Esophagus (tissue), 2 donors: Measurements from ENCODE around the gene TRAPPC4. TPM values are rescaled to one million over a fixed set of nuclear protein-coding genes. Genes with fewer than 3 reads are reported as not detected.
A peak's percentile ranks its signal among the peaks of the same experiment; 100 is the strongest.
"Not testable (repeated sequence)": the region's sequence is repeated elsewhere in the genome, so short reads cannot be mapped to it uniquely, and the experiment has no call there.

ENCODE experiments used
- H3K27ac ChIP-seq, 2 donors: one replicate each; pipeline ENCODE4 v1.5.1; 2013; ENCODE audit warnings: low read depth in 2 of 2, mild to moderate bottlenecking in 2 of 2, inconsistent platforms in 1 of 2, low read length in 1 of 2, moderate library complexity in 1 of 2
- H3K27me3 ChIP-seq, 2 donors: one replicate each; pipeline ENCODE4 v1.6.1; 2013; ENCODE audit warnings: low read length in 2 of 2, control low read depth in 1 of 2, mild to moderate bottlenecking in 1 of 2; ENCODE audit not compliant: insufficient read depth in 2 of 2, control insufficient read depth in 1 of 2
- H3K36me3 ChIP-seq, 2 donors: one replicate each; pipeline ENCODE4 v1.6.1; 2013; ENCODE audit warnings: low read length in 1 of 2; ENCODE audit not compliant: control insufficient read depth in 2 of 2, insufficient read depth in 2 of 2
- H3K4me1 ChIP-seq, 2 donors: one replicate each; pipeline ENCODE4 v1.6.1; 2013; ENCODE audit warnings: low read length in 1 of 2; ENCODE audit not compliant: control insufficient read depth in 2 of 2, insufficient read depth in 2 of 2
- H3K4me3 ChIP-seq, 2 donors: one replicate each; pipeline ENCODE4 v1.5.1; 2013; ENCODE audit warnings: low read length in 2 of 2, mild to moderate bottlenecking in 2 of 2, low read depth in 1 of 2, moderate library complexity in 1 of 2
- H3K9me3 ChIP-seq, 2 donors: one replicate each; pipeline ENCODE4 v1.6.1; 2013; ENCODE audit warnings: mild to moderate bottlenecking in 2 of 2, low read depth in 1 of 2, low read length in 1 of 2, moderate library complexity in 1 of 2; ENCODE audit not compliant: control insufficient read depth in 2 of 2, insufficient read depth in 1 of 2
- WGBS, 2 donors: extraction: QIAGEN DNeasy Blood & Tissue Kit; methylation state at CpG; one replicate each; pipeline ENCODE4 v1.1.7; 2013; 5-methylcytosine and 5-hydroxymethylcytosine counted together
- polyA plus RNA-seq, 2 donors: library from polyadenylated mRNA; stranded (reverse); fragments of 200-250 nt; gene quantifications; one replicate each; pipeline ENCODE4 v1.2.3, GENCODE V29; 2013
- donor health status: healthy with polysubstance abuse.
- donor health status: Bipolar disorder and iron deficiency.

The TRAPPC4 gene
- polyA plus RNA-seq, 2 donors = 11.7 to 32.5 TPM

GRCh38 chr11:118988280-118988679 is 30.3 kb upstream of the TRAPPC4 start:
- H3K27ac ChIP-seq = peak overlapping the region; percentile 33 to 61

GRCh38 chr11:118991486-118992038 is 27.0 kb upstream of the TRAPPC4 start:
- not testable (repeated sequence) for H3K36me3 ChIP-seq, H3K9me3 ChIP-seq, H3K27ac ChIP-seq, H3K4me3 ChIP-seq, H3K27me3 ChIP-seq, H3K4me1 ChIP-seq
- WGBS, 2 donors = 95 to 97% methylated on average over 30 to 44 of the region's 44 CpGs

More at GRCh38 chr11:118988280-118988679, 30.3 kb upstream of the TRAPPC4 start:
- H3K27me3 ChIP-seq = no peaks in the 10 kb centered on the region
- no peaks in the 10 kb centered on the region for H3K36me3 ChIP-seq
- H3K9me3 ChIP-seq = no peaks in the 10 kb centered on the region
- H3K4me1 ChIP-seq = no peaks in the 10 kb centered on the region
- WGBS, 2 donors = 54 to 68% methylated on average over 5 of the region's 5 CpGs
- no peak overlapping the region for H3K4me3 ChIP-seq

GRCh38 chr11:118996926-118997626 is 21.5 kb upstream of the TRAPPC4 start:
- Histone ChIP-seq H3K27ac (peak overlapping the region; percentile 77 to 84), H3K4me1 (peaks cover 2 to 11% of the 10 kb centered on the region in 2 donors), H3K4me3 (peak overlapping the region; percentile 69 to 88), H3K36me3 (peaks cover 0 to 6% of the 10 kb centered on the region in 2 donors), H3K27me3 (no peaks in the 10 kb centered on the region), H3K9me3 (no peaks in the 10 kb centered on the region)
- WGBS, 2 donors = 14% methylated on average over 22 of the region's 22 CpGs

GRCh38 chr11:118997627-118998387 is 20.8 kb upstream of the TRAPPC4 start, which contains the start of gene CENATAC:
Gene CENATAC (plus strand): TSS chr11:118998138. CDS start chr11:118998198, 60 bp downstream.
- Histone ChIP-seq H3K9me3 (no peaks in the 10 kb centered on the region), H3K27ac (peak within 1 kb of the TSS; percentile 84 to 90), H3K4me1 (peaks cover 2 to 11% of the 10 kb centered on the region in 2 donors), H3K36me3 (peaks cover 0 to 6% of the 10 kb centered on the region in 2 donors), H3K4me3 (peak within 1 kb of the TSS; percentile 69 to 88), H3K27me3 (no peaks in the 10 kb centered on the region)
- WGBS, 2 donors = 0% methylated on average over 54 of the region's 54 CpGs

- H3K36me3 ChIP-seq = peaks cover 0 to 11% of the 10 kb centered on the region in 2 donors
- peak overlapping the region; percentile 69 to 88 for H3K4me3 ChIP-seq
- H3K4me1 ChIP-seq = peaks cover 2 to 11% of the 10 kb centered on the region in 2 donors
- WGBS, 2 donors = 1 to 5% methylated on average over 19 of the region's 19 CpGs
- no peaks in the 10 kb centered on the region for H3K9me3 ChIP-seq
- H3K27ac ChIP-seq = peak overlapping the region; percentile 84 to 90
- H3K27me3 ChIP-seq = no peaks in the 10 kb centered on the region
Measured at GRCh38 chr11:118998388-118998717, 20.2 kb upstream of the TRAPPC4 start.

GRCh38 chr11:118998822-118999221 is 19.7 kb upstream of the TRAPPC4 start:
- 27 to 34% methylated on average over 6 of the region's 6 CpGs for WGBS, 2 donors
- Histone ChIP-seq H3K27ac (peak overlapping the region; percentile 84 to 90), H3K4me3 (peak overlapping the region; percentile 69 to 88)

GRCh38 chr11:119000906-119001305 is 17.7 kb upstream of the TRAPPC4 start:
- WGBS, 2 donors = 35 to 68% methylated on average over 1 of the region's 1 CpG
- peaks cover 0 to 14% of the 10 kb centered on the region in 2 donors for H3K36me3 ChIP-seq
- no peaks in the 10 kb centered on the region for H3K27me3 ChIP-seq
- peaks cover 2 to 10% of the 10 kb centered on the region in 2 donors for H3K4me1 ChIP-seq
- H3K27ac ChIP-seq = no peak overlapping the region
- H3K4me3 ChIP-seq = no peak overlapping the region
- H3K9me3 ChIP-seq = no peaks in the 10 kb centered on the region

More at GRCh38 chr11:118998822-118999221, 19.7 kb upstream of the TRAPPC4 start:
- H3K27me3 ChIP-seq = no peaks in the 10 kb centered on the region
- peaks cover 0 to 12% of the 10 kb centered on the region in 2 donors for H3K36me3 ChIP-seq
- no peaks in the 10 kb centered on the region for H3K9me3 ChIP-seq
- peaks cover 2 to 11% of the 10 kb centered on the region in 2 donors for H3K4me1 ChIP-seq

- Histone ChIP-seq H3K27me3 (no peaks in the 10 kb centered on the region), H3K27ac (no peak overlapping the region), H3K36me3 (peaks cover 0 to 16% of the 10 kb centered on the region in 2 donors), H3K9me3 (no peaks in the 10 kb centered on the region), H3K4me1 (no peaks in the 10 kb centered on the region), H3K4me3 (no peak overlapping the region)
- WGBS, 2 donors = 83 to 89% methylated on average over 4 of the region's 4 CpGs
Measured at GRCh38 chr11:119006656-119007055, 11.9 kb upstream of the TRAPPC4 start.

- H3K27ac ChIP-seq = no peak overlapping the region
- H3K27me3 ChIP-seq = no peaks in the 10 kb centered on the region
- WGBS, 2 donors = 71 to 76% methylated on average over 6 of the region's 6 CpGs
- H3K9me3 ChIP-seq = no peaks in the 10 kb centered on the region
- H3K4me3 ChIP-seq = no peak overlapping the region
- peaks cover 9 to 19% of the 10 kb centered on the region in 2 donors for H3K36me3 ChIP-seq
- no peaks in the 10 kb centered on the region for H3K4me1 ChIP-seq
Measured at GRCh38 chr11:119011476-119012053, 7.0 kb upstream of the TRAPPC4 start.
